Measurements from ENCODE around the gene TBC1D32. TPM values are rescaled to one million over a fixed set of nuclear protein-coding genes. Genes with fewer than 3 reads are reported as not detected.
"Not testable (repeated sequence)": the region's sequence is repeated elsewhere in the genome, so short reads cannot be mapped to it uniquely, and the experiment has no call there.

The TBC1D32 gene
- total RNA-seq, 1 experiment from 2014 or later = 66.8 TPM

DNA sequence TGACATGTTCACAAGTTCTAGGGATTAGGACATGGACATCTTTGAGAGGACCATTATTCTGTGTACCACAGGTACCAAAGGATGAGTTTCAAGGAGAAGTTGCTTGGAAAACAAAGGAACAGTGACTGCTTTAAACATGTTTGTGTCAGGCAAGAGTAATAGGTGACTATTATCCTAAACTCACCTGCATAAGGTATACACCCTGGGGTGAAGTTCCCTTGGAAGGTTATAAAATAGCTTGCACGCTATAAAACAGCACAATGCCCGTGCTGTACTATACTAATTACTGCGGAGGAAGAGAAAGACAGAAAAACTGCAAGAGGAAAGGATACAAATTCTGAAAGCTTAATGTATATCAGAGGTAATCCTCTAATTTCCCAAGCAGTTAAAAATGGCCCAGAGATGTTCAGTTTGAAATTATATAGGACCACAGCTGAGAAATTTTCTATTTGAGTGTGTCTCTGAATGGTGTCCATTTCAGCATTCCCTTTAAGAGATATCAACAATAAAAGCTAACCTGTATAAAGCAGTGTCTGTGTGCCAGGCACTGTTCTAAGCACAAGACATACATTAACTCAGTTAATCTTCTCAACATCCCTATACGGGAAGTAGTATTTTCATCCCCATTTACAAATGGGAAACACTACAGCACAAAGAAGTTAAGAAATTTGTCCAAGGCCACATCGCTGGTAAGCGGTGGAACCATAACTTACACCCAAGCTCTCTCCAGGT, 19.7 kb downstream of the TBC1D32 start:
- no peak overlapping the region for H2AFZ ChIP-seq (ENCODE audit: low read length)
- no peak overlapping the region for H3K4me2 ChIP-seq (ENCODE audit: low read depth, low read length, poor library complexity, severe bottlenecking)
- no peaks in the 10 kb centered on the region for H3K27me3 ChIP-seq (ENCODE audit: low read length)
- no peaks in the 10 kb centered on the region for H3K9me3 ChIP-seq (ENCODE audit: low read length)
- H3K4me3 ChIP-seq (ENCODE audit: low read length) = no peak overlapping the region
- no peaks in the 10 kb centered on the region for H3K4me1 ChIP-seq (ENCODE audit: low read length)
- H3K36me3 ChIP-seq (ENCODE audit: insufficient read depth, low read length) = peaks cover 6% of the 10 kb centered on the region; the same call in 1 of the 2 replicates
- H3K9ac ChIP-seq (ENCODE audit: low read length) = no peak overlapping the region
- DNase-seq = no peak
- no peak overlapping the region for H3K27ac ChIP-seq (ENCODE audit: low read length)
- H3K79me2 ChIP-seq (ENCODE audit: low read length) = peaks cover 9% of the 10 kb centered on the region
- H4K20me1 ChIP-seq (ENCODE audit: insufficient read depth, low read depth, low read length) = no peaks in the 10 kb centered on the region
- H3K9me2 ChIP-seq (replicated peaks; ENCODE audit: insufficient read depth, low read length) = no peaks in the 10 kb centered on the region

- not testable (repeated sequence) for H4K20me1 ChIP-seq (ENCODE audit: insufficient read depth, low read depth, low read length); H3K9ac ChIP-seq (ENCODE audit: low read length); H3K79me2 ChIP-seq (ENCODE audit: low read length); H3K4me3 ChIP-seq (ENCODE audit: low read length); H2AFZ ChIP-seq (ENCODE audit: low read length); DNase-seq; H3K9me2 ChIP-seq (replicated peaks; ENCODE audit: insufficient read depth, low read length); H3K9me3 ChIP-seq (ENCODE audit: low read length); H3K27me3 ChIP-seq (ENCODE audit: low read length); H3K27ac ChIP-seq (ENCODE audit: low read length); H3K4me1 ChIP-seq (ENCODE audit: low read length); H3K36me3 ChIP-seq (ENCODE audit: insufficient read depth, low read length); H3K4me2 ChIP-seq (ENCODE audit: low read depth, low read length, poor library complexity, severe bottlenecking)
Observed at GRCh38 chr6:121311814-121312213, 22.5 kb downstream of the TBC1D32 start.

DNA sequence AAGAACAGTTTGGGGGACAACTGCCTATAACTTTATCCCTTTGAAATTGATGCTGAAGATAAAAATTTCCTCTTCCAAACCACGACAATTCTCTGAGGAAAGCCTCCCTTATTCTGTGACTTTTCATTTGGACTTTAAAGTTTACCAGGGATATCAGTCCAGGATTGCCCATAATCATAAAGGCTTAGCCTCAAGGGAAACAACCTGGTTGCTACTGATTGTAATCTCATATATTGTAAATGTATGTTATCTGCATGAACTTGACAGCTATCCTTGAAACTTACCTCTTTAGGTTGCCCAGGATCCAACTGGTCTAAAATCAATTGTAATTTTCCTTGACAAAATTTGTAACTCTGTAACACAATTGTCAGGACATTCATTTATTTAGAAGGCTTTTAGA, 23.8 kb downstream of the TBC1D32 start:
- Histone ChIP-seq H3K9ac (ENCODE audit: low read length) (no peak overlapping the region), H3K27me3 (ENCODE audit: low read length) (no peaks in the 10 kb centered on the region), H3K4me3 (ENCODE audit: low read length) (no peak overlapping the region), H4K20me1 (ENCODE audit: insufficient read depth, low read depth, low read length) (no peaks in the 10 kb centered on the region), H3K79me2 (ENCODE audit: low read length) (no peaks in the 10 kb centered on the region; the same call in 1 of the 2 replicates), H3K36me3 (ENCODE audit: insufficient read depth, low read length) (no peaks in the 10 kb centered on the region), H3K4me1 (ENCODE audit: low read length) (no peaks in the 10 kb centered on the region), H2AFZ (ENCODE audit: low read length) (no peak overlapping the region), H3K27ac (ENCODE audit: low read length) (no peak overlapping the region), H3K4me2 (ENCODE audit: low read depth, low read length, poor library complexity, severe bottlenecking) (no peak overlapping the region), H3K9me3 (ENCODE audit: low read length) (no peaks in the 10 kb centered on the region), H3K9me2 (replicated peaks; ENCODE audit: insufficient read depth, low read length) (no peaks in the 10 kb centered on the region)
- DNase-seq = no peak

GRCh38 chr6:121309768-121310469, 24.4 kb downstream of the TBC1D32 start:
- Histone ChIP-seq H3K9ac (ENCODE audit: low read length) (no peak overlapping the region), H3K4me1 (ENCODE audit: low read length) (no peaks in the 10 kb centered on the region), H3K4me3 (ENCODE audit: low read length) (no peak overlapping the region), H3K27ac (ENCODE audit: low read length) (no peak overlapping the region), H3K4me2 (ENCODE audit: low read depth, low read length, poor library complexity, severe bottlenecking) (no peak overlapping the region), H3K36me3 (ENCODE audit: insufficient read depth, low read length) (no peaks in the 10 kb centered on the region), H3K79me2 (ENCODE audit: low read length) (no peaks in the 10 kb centered on the region; the same call in 1 of the 2 replicates), H3K27me3 (ENCODE audit: low read length) (no peaks in the 10 kb centered on the region), H4K20me1 (ENCODE audit: insufficient read depth, low read depth, low read length) (no peaks in the 10 kb centered on the region), H2AFZ (ENCODE audit: low read length) (no peak overlapping the region), H3K9me2 (replicated peaks; ENCODE audit: insufficient read depth, low read length) (no peaks in the 10 kb centered on the region), H3K9me3 (ENCODE audit: low read length) (no peaks in the 10 kb centered on the region)
- no peak for DNase-seq

GRCh38 chr6:121305957-121306607, 28.2 kb downstream of the TBC1D32 start:
- Histone ChIP-seq H3K27ac (ENCODE audit: low read length) (no peak overlapping the region), H3K4me3 (ENCODE audit: low read length) (no peak overlapping the region), H3K36me3 (ENCODE audit: insufficient read depth, low read length) (peaks cover 16% of the 10 kb centered on the region), H4K20me1 (ENCODE audit: insufficient read depth, low read depth, low read length) (no peaks in the 10 kb centered on the region), H3K9me2 (replicated peaks; ENCODE audit: insufficient read depth, low read length) (no peaks in the 10 kb centered on the region), H3K4me2 (ENCODE audit: low read depth, low read length, poor library complexity, severe bottlenecking) (no peak overlapping the region), H3K79me2 (ENCODE audit: low read length) (0 out of 2 replicates have a peak, but pooled peaks cover 3% of the 10 kb centered on the region), H2AFZ (ENCODE audit: low read length) (no peak overlapping the region), H3K27me3 (ENCODE audit: low read length) (no peaks in the 10 kb centered on the region), H3K9me3 (ENCODE audit: low read length) (no peaks in the 10 kb centered on the region), H3K4me1 (ENCODE audit: low read length) (no peaks in the 10 kb centered on the region), H3K9ac (ENCODE audit: low read length) (no peak overlapping the region)
- DNase-seq = peak; percentile 76

DNA sequence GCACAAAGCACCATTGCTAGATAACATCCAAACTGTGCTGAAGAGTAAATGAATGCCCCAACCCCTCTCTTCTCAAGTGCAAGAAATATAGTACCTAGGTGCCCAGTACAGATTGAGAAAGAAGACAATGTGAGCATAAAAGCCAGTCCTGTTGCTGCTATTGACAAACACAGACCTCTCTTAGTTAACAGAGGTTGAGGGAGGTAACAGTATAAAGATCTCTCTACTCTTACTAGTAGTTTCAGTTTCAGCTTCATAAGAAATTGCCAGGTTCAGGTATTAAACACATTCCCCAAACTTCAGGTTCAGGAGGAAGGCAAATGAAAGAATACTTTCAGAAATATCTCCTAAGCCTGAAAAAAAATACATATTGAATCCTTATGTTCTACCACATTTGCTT, 31.4 kb downstream of the TBC1D32 start:
- no peak for DNase-seq
- no peaks in the 10 kb centered on the region for H4K20me1 ChIP-seq (ENCODE audit: insufficient read depth, low read depth, low read length)
- H3K79me2 ChIP-seq (ENCODE audit: low read length) = 0 out of 2 replicates have a peak, but pooled peaks cover 3% of the 10 kb centered on the region
- H3K9ac ChIP-seq (ENCODE audit: low read length) = no peak overlapping the region
- peaks cover 16% of the 10 kb centered on the region for H3K36me3 ChIP-seq (ENCODE audit: insufficient read depth, low read length)
- H2AFZ ChIP-seq (ENCODE audit: low read length) = no peak overlapping the region
- H3K4me1 ChIP-seq (ENCODE audit: low read length) = no peaks in the 10 kb centered on the region
- no peaks in the 10 kb centered on the region for H3K27me3 ChIP-seq (ENCODE audit: low read length)
- H3K9me2 ChIP-seq (replicated peaks; ENCODE audit: insufficient read depth, low read length) = no peaks in the 10 kb centered on the region
- no peak overlapping the region for H3K4me2 ChIP-seq (ENCODE audit: low read depth, low read length, poor library complexity, severe bottlenecking)
- H3K27ac ChIP-seq (ENCODE audit: low read length) = no peak overlapping the region
- no peaks in the 10 kb centered on the region for H3K9me3 ChIP-seq (ENCODE audit: low read length)
- no peak overlapping the region for H3K4me3 ChIP-seq (ENCODE audit: low read length)

GRCh38 chr6:121301156-121301555, 33.1 kb downstream of the TBC1D32 start:
- H3K4me3 ChIP-seq (ENCODE audit: low read length); DNase-seq; H3K9me3 ChIP-seq (ENCODE audit: low read length); H2AFZ ChIP-seq (ENCODE audit: low read length); H3K9ac ChIP-seq (ENCODE audit: low read length); H4K20me1 ChIP-seq (ENCODE audit: insufficient read depth, low read depth, low read length); H3K79me2 ChIP-seq (ENCODE audit: low read length); H3K9me2 ChIP-seq (replicated peaks; ENCODE audit: insufficient read depth, low read length); H3K4me2 ChIP-seq (ENCODE audit: low read depth, low read length, poor library complexity, severe bottlenecking); H3K27ac ChIP-seq (ENCODE audit: low read length); H3K27me3 ChIP-seq (ENCODE audit: low read length); H3K4me1 ChIP-seq (ENCODE audit: low read length): not testable (repeated sequence)
- H3K36me3 ChIP-seq (ENCODE audit: insufficient read depth, low read length) = peaks cover 16% of the 10 kb centered on the region

- Histone ChIP-seq H3K36me3 (ENCODE audit: insufficient read depth, low read length) (peaks cover 12% of the 10 kb centered on the region), H3K9me2 (replicated peaks; ENCODE audit: insufficient read depth, low read length) (no peaks in the 10 kb centered on the region), H3K9me3 (ENCODE audit: low read length) (no peaks in the 10 kb centered on the region), H3K9ac (ENCODE audit: low read length) (no peak overlapping the region), H3K27ac (ENCODE audit: low read length) (no peak overlapping the region), H3K27me3 (ENCODE audit: low read length) (no peaks in the 10 kb centered on the region), H2AFZ (ENCODE audit: low read length) (no peak overlapping the region), H4K20me1 (ENCODE audit: insufficient read depth, low read depth, low read length) (no peaks in the 10 kb centered on the region), H3K4me3 (ENCODE audit: low read length) (no peak overlapping the region), H3K79me2 (ENCODE audit: low read length) (no peaks in the 10 kb centered on the region), H3K4me1 (ENCODE audit: low read length) (no peaks in the 10 kb centered on the region), H3K4me2 (ENCODE audit: low read depth, low read length, poor library complexity, severe bottlenecking) (no peak overlapping the region)
- no peak for DNase-seq
Observed at GRCh38 chr6:121297694-121298093, 36.6 kb downstream of the TBC1D32 start.
